HCT116 (cell line): ENCODE results near the gene INSR. TPM values are rescaled to one million over a fixed set of nuclear protein-coding genes. Genes with fewer than 3 reads are reported as not detected.

Experiments used
- ATAC-seq: fragments of 200-7000 bp; cut with Tn5 transposase; 2 replicates; pipeline ENCODE4 v1.9.1; 2020; ENCODE audit warnings: mild to moderate bottlenecking, moderate library complexity
- BruUV-seq: library from RNA; stranded (reverse); fragments of 400-500 nt; replicated peaks from 2 replicates; lab custom pipeline; 2021; lab: Mats Ljungman, UMichigan
- CTCF ChIA-PET: fragments of 300-600 bp; sonication (Branson Sonifier 250); formaldehyde crosslinking; loops from one replicate; lab custom pipeline; 2021; ENCODE audit warnings: antibody characterized with exemption; lab: Charles Lee
- POLR2A ChIA-PET: fragments of 300-600, 350-600 bp; sonication (Branson Sonifier 250); formaldehyde crosslinking; loops from one replicate; lab custom pipeline; 2021; ENCODE audit warnings: antibody characterized with exemption; lab: Charles Lee
- RAD21 ChIA-PET, 2 experiments: fragments of 300-600 bp; sonication (Branson Sonifier 250); formaldehyde crosslinking; loops; one replicate each; lab custom pipeline; 2023; ENCODE audit warnings: low total read pairs in 2 of 2; ENCODE audit not compliant: uncharacterized antibody in 2 of 2, unreplicated experiment in 2 of 2, low non-redundant PET in 1 of 2; lab: Charles Lee
- DNase-seq: peaks from one replicate; pipeline ENCODE4 v3.0.0-alpha.2; 2010; ENCODE audit warnings: low read depth, low spot score
- H2AFZ ChIP-seq: fragments of 200-600 bp; shearing (Covaris generic), sonication (generic); 2 replicates; pipeline ENCODE4 v1.6.1; 2017; ENCODE audit warnings: low read depth, mixed run types, mixed read lengths, antibody characterized with exemption, low read length; ENCODE audit not compliant: poor library complexity, severe bottlenecking
- H3K27ac ChIP-seq: 2 replicates; pipeline ENCODE4 v1.5.1; 2012; ENCODE audit warnings: low read depth, low read length
- H3K27me3 ChIP-seq: fragments of 200-600 bp; sonication (generic); 2 replicates; pipeline ENCODE4 v1.6.1; 2016; ENCODE audit warnings: mixed run types, low read length, mixed read lengths; ENCODE audit not compliant: insufficient read depth
- H3K36me3 ChIP-seq, 2 experiments: fragments of 200-500 bp in 1 of 2; fragments of 200-600 bp in 1 of 2; sonication (Bioruptor generic) in 1 of 2; sonication (generic) in 1 of 2; 2 replicates each; pipeline versions ENCODE4 v1.5.1 to v1.6.1; 2014 to 2016; ENCODE audit warnings: low read length in 2 of 2, inconsistent platforms in 1 of 2, mixed read lengths in 1 of 2, mixed run types in 1 of 2; ENCODE audit not compliant: insufficient read depth in 2 of 2, control insufficient read depth in 1 of 2
- H3K4me1 ChIP-seq, 2 experiments: fragments of 200-600 bp in 1 of 2; sonication (generic) in 1 of 2; 2 replicates each; pipeline versions ENCODE4 v1.5.1 to v1.6.1; 2012 to 2017; ENCODE audit warnings: low read length in 2 of 2, inconsistent platforms in 1 of 2, mild to moderate bottlenecking in 1 of 2, mixed read lengths in 1 of 2, mixed run types in 1 of 2, moderate library complexity in 1 of 2; ENCODE audit not compliant: insufficient read depth in 2 of 2, control insufficient read depth in 1 of 2
- H3K4me2 ChIP-seq: fragments of 200-600 bp; sonication (generic); 2 replicates; pipeline ENCODE4 v1.6.1; 2017; ENCODE audit warnings: mixed run types, low read length, mixed read lengths
- H3K4me3 ChIP-seq, 2 experiments: fragments of 200-600 bp in 1 of 2; sonication (generic) in 1 of 2; replicated peaks in 1 of 2; 2 replicates each; pipeline ENCODE4 v1.5.1; 2011 to 2016; ENCODE audit warnings: low read length in 2 of 2, control low read depth in 1 of 2, low read depth in 1 of 2, mild to moderate bottlenecking in 1 of 2, mixed read lengths in 1 of 2, mixed run types in 1 of 2
- H3K79me2 ChIP-seq: fragments of 200-600 bp; sonication (generic); 2 replicates; pipeline ENCODE4 v1.6.1; 2017; ENCODE audit warnings: mild to moderate bottlenecking, mixed run types, low read length, moderate library complexity, mixed read lengths; ENCODE audit not compliant: insufficient read depth
- H3K9ac ChIP-seq: fragments of 200-600 bp; sonication (generic); 2 replicates; pipeline ENCODE4 v1.6.1; 2016; ENCODE audit warnings: low read length, mixed read lengths
- H3K9me2 ChIP-seq: fragments of 200-600 bp; sonication (generic), shearing (Covaris generic); 2 replicates; pipeline ENCODE4 v1.6.1; 2017; ENCODE audit warnings: mixed run types, mild to moderate bottlenecking, moderate library complexity; ENCODE audit not compliant: insufficient read depth
- H3K9me3 ChIP-seq, 2 experiments: fragments of 200-500 bp in 1 of 2; fragments of 200-600 bp in 1 of 2; sonication (Bioruptor generic) in 1 of 2; sonication (generic) in 1 of 2; 2 replicates each; pipeline ENCODE4 v1.6.1; 2014 to 2017; ENCODE audit warnings: low read length in 2 of 2, mixed read lengths in 2 of 2, inconsistent platforms in 1 of 2, low read depth in 1 of 2, mild to moderate bottlenecking in 1 of 2, mixed run types in 1 of 2, moderate library complexity in 1 of 2; ENCODE audit not compliant: control insufficient read depth in 1 of 2, insufficient read depth in 1 of 2
- H4K20me1 ChIP-seq: fragments of 200-600 bp; sonication (generic), shearing (Covaris generic); 2 replicates; pipeline ENCODE4 v1.6.1; 2017; ENCODE audit warnings: mixed run types, mild to moderate bottlenecking, moderate library complexity; ENCODE audit not compliant: insufficient read depth
- CBX3 ChIP-seq: IDR thresholded peaks from 2 replicates; pipeline ENCODE4 v1.6.1; 2012; ENCODE audit warnings: low read depth
- CEBPB ChIP-seq: IDR thresholded peaks from 2 replicates; pipeline ENCODE4 v1.6.1; 2012; ENCODE audit warnings: low read depth
- CTCF ChIP-seq, 3 experiments: fragments of 200-600 bp in 1 of 3; sonication (generic) in 1 of 3; IDR thresholded peaks in 2 of 3; conservative IDR thresholded peaks in 1 of 3; 2 replicates each; pipeline ENCODE4 v1.5.1; 2012 to 2017; ENCODE audit warnings: low read depth in 2 of 3, low read length in 2 of 3, antibody characterized with exemption in 1 of 3, borderline replicate concordance in 1 of 3, control low read depth in 1 of 3, mild to moderate bottlenecking in 1 of 3, mixed read lengths in 1 of 3, mixed run types in 1 of 3, moderate library complexity in 1 of 3; ENCODE audit not compliant: insufficient read depth in 1 of 3
- EGR1 ChIP-seq: IDR thresholded peaks from 2 replicates; pipeline ENCODE4 v1.6.1; 2012; ENCODE audit warnings: low read depth
- ELF1 ChIP-seq: IDR thresholded peaks from 2 replicates; pipeline ENCODE4 v1.6.1; 2012; ENCODE audit warnings: low read depth, borderline replicate concordance
- EZH2 ChIP-seq: fragments of 200-600 bp; sonication (generic); IDR thresholded peaks from 2 replicates; pipeline ENCODE4 v1.6.1; 2017; ENCODE audit warnings: antibody characterized with exemption, mixed run types
- EZH2phosphoT487 ChIP-seq: fragments of 200-600 bp; IDR thresholded peaks from 2 replicates; pipeline ENCODE4 v1.6.1; 2018; ENCODE audit warnings: antibody characterized with exemption, borderline replicate concordance
- POLR2A ChIP-seq: IDR thresholded peaks from 2 replicates; pipeline ENCODE4 v1.7.0; 2011; ENCODE audit warnings: borderline replicate concordance; ENCODE audit not compliant: insufficient read depth, insufficient read length; ENCODE audit errors: extremely low read depth
- POLR2AphosphoS5 ChIP-seq: IDR thresholded peaks from 2 replicates; pipeline ENCODE4 v1.6.1; 2011; ENCODE audit warnings: mild to moderate bottlenecking, low read depth, low read length, moderate library complexity
- RAD21 ChIP-seq: IDR thresholded peaks from 2 replicates; pipeline ENCODE4 v1.6.1; 2012; ENCODE audit warnings: low read depth, mild to moderate bottlenecking
- REST ChIP-seq: IDR thresholded peaks from 2 replicates; pipeline ENCODE4 v1.6.1; 2012; ENCODE audit warnings: low read depth
- SIN3A ChIP-seq: IDR thresholded peaks from 2 replicates; pipeline ENCODE4 v1.6.1; 2012; ENCODE audit warnings: low read depth
- SP1 ChIP-seq: IDR thresholded peaks from 2 replicates; pipeline ENCODE4 v1.6.1; 2012; ENCODE audit warnings: low read depth
- TCF7L2 ChIP-seq: IDR thresholded peaks from 2 replicates; pipeline ENCODE4 v1.7.0; 2011; ENCODE audit warnings: borderline replicate concordance, inconsistent platforms; ENCODE audit not compliant: insufficient read depth, insufficient read length; ENCODE audit errors: extremely low read depth
- YY1 ChIP-seq: IDR thresholded peaks from 2 replicates; pipeline ENCODE4 v1.6.1; 2011; ENCODE audit warnings: low read length, low read depth, moderate library complexity, mild to moderate bottlenecking; ENCODE audit not compliant: insufficient replicate concordance; ENCODE audit errors: extremely low read depth
- intact Hi-C: fragments of 100-400 bp; cut with micrococcal nuclease; formaldehyde crosslinking; loops from 2 replicates; pipeline ENCODE4 v1.10.0; 2022
- total RNA-seq: library from RNA; stranded (reverse); gene quantifications from one replicate; pipeline ENCODE4 v1.2.1, GENCODE V29; 2021; ENCODE audit not compliant: unreplicated experiment

INSR gene
- total RNA-seq, 1 experiment from 2014 or later = 25.4 TPM

- POLR2A ChIA-PET = no interaction called here
- no peak for ATAC-seq
Measured at GRCh38 chr19:7130043-7130442, 164.2 kb downstream of the INSR start.

More at GRCh38 chr19:7130043-7130442, 164.2 kb downstream of the INSR start:
- H3K27me3 ChIP-seq = no peaks in the 10 kb centered on the region
- RAD21 ChIA-PET = no interaction called here
- H3K4me1 ChIP-seq = peaks cover 5 to 7% of the 10 kb centered on the region in 2 experiments
- no TSS peak for BruUV-seq
- no peaks in the 10 kb centered on the region for H3K9me3 ChIP-seq
- no peak overlapping the region for H3K4me2 ChIP-seq
- H3K27ac ChIP-seq = no peak overlapping the region
- TF ChIP-seq CTCF (IDR thresholded peaks at IDR 0.05 in 2 of 3, conservative IDR thresholded peaks at IDR 0.05 in 1 of 3; ENCODE audit: borderline replicate concordance in 1 of 3, insufficient read depth in 1 of 3, low read depth in 2 of 3, low read length in 2 of 3) (no peak), YY1 (no peak), EZH2phosphoT487 (no peak), SP1 (no peak), CBX3 (no peak), EGR1 (no peak), CEBPB (no peak), POLR2A (no peak), REST (no peak), POLR2AphosphoS5 (no peak), EZH2 (no peak), ELF1 (no peak), SIN3A (no peak), TCF7L2 (no peak), RAD21 (no peak)
- no peaks in the 10 kb centered on the region for H3K9me2 ChIP-seq
- H2AFZ ChIP-seq = no peak overlapping the region
- no peak overlapping the region for H3K9ac ChIP-seq
- H3K79me2 ChIP-seq = no peaks in the 10 kb centered on the region
- H3K4me3 ChIP-seq = no peak overlapping the region
- 0 out of 4 replicates have a peak, but pooled peaks cover 0 to 4% of the 10 kb centered on the region in 2 experiments for H3K36me3 ChIP-seq
- H4K20me1 ChIP-seq = no peaks in the 10 kb centered on the region
- intact Hi-C loops = no loop called here
- no peak for DNase-seq
- CTCF ChIA-PET = no interaction called here
